Upper lobe of left lung (tissue), 4 donors: Measurements from ENCODE around the gene NXPH3.
"Not testable (repeated sequence)": the region's sequence is repeated elsewhere in the genome, so short reads cannot be mapped to it uniquely, and the experiment has no call there.

ENCODE experiments used
- CTCF ChIP-seq, 6 experiments: fragments of 450-650 bp in 4 of 6; fragments of 200-600 bp in 2 of 6; sonication (generic) in 2 of 6; IDR thresholded peaks; one replicate each; pipeline ENCODE4 v1.5.1; 2016 to 2019; ENCODE audit warnings: antibody characterized with exemption in 6 of 6
- POLR2A ChIP-seq, 4 donors: fragments of 450-650 bp; IDR thresholded peaks; one replicate each; pipeline ENCODE4 v1.5.1; 2016 to 2017; ENCODE audit warnings: antibody characterized with exemption in 4 of 4, mild to moderate bottlenecking in 2 of 4

GRCh38 chr17:49568695-49569047 lies 7.0 kb upstream of the NXPH3 start:
- TF ChIP-seq CTCF, POLR2A (IDR thresholded peaks at IDR 0.05): not testable (repeated sequence)
